Measurements from ENCODE around the gene CHST8.

DNA sequence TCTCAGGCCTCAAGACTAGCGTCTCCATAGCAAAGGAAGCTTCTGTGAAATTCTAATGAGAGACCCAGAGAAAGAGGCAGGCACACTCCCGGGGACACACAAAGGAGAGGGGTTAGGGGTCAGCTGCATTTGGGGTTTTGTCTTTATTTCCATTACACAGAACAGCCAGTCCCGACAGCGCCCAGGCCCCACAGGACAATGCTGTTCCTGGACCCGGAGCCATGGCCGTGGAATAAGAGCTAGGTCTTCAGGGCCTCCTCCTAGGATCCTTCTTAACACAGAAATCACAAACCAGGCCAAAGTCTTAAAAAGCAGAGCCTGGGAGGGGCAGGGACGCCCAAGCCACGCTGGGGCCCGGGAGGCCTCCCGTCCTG lies 197.7 kb downstream of the CHST8 start:
- TF ChIP-seq SREBF2 (IDR thresholded peaks at IDR 0.05) = no peak
- TF ChIP-seq MAZ (IDR thresholded peaks at IDR 0.05; ENCODE audit: borderline replicate concordance, low read depth, low read length) = no peak
- TF ChIP-seq JUN (IDR thresholded peaks at IDR 0.05) = no peak
- TF ChIP-seq, protein P1, sequence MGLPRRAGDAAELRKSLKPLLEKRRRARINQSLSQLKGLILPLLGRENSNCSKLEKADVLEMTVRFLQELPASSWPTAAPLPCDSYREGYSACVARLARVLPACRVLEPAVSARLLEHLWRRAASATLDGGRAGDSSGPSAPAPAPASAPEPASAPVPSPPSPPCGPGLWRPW (IDR thresholded peaks at IDR 0.05) = no peak
- TF ChIP-seq, protein P2, sequence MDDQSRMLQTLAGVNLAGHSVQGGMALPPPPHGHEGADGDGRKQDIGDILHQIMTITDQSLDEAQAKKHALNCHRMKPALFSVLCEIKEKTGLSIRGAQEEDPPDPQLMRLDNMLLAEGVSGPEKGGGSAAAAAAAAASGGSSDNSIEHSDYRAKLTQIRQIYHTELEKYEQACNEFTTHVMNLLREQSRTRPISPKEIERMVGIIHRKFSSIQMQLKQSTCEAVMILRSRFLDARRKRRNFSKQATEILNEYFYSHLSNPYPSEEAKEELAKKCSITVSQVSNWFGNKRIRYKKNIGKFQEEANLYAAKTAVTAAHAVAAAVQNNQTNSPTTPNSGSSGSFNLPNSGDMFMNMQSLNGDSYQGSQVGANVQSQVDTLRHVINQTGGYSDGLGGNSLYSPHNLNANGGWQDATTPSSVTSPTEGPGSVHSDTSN (IDR thresholded peaks at IDR 0.05) = no peak
- TF ChIP-seq ZC3H11A (IDR thresholded peaks at IDR 0.05) = no peak
- TF ChIP-seq RFX5 (IDR thresholded peaks at IDR 0.05) = no peak
- TF ChIP-seq, protein P3, sequence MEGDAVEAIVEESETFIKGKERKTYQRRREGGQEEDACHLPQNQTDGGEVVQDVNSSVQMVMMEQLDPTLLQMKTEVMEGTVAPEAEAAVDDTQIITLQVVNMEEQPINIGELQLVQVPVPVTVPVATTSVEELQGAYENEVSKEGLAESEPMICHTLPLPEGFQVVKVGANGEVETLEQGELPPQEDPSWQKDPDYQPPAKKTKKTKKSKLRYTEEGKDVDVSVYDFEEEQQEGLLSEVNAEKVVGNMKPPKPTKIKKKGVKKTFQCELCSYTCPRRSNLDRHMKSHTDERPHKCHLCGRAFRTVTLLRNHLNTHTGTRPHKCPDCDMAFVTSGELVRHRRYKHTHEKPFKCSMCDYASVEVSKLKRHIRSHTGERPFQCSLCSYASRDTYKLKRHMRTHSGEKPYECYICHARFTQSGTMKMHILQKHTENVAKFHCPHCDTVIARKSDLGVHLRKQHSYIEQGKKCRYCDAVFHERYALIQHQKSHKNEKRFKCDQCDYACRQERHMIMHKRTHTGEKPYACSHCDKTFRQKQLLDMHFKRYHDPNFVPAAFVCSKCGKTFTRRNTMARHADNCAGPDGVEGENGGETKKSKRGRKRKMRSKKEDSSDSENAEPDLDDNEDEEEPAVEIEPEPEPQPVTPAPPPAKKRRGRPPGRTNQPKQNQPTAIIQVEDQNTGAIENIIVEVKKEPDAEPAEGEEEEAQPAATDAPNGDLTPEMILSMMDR (IDR thresholded peaks at IDR 0.05) = no peak
- TF ChIP-seq, protein P4, sequence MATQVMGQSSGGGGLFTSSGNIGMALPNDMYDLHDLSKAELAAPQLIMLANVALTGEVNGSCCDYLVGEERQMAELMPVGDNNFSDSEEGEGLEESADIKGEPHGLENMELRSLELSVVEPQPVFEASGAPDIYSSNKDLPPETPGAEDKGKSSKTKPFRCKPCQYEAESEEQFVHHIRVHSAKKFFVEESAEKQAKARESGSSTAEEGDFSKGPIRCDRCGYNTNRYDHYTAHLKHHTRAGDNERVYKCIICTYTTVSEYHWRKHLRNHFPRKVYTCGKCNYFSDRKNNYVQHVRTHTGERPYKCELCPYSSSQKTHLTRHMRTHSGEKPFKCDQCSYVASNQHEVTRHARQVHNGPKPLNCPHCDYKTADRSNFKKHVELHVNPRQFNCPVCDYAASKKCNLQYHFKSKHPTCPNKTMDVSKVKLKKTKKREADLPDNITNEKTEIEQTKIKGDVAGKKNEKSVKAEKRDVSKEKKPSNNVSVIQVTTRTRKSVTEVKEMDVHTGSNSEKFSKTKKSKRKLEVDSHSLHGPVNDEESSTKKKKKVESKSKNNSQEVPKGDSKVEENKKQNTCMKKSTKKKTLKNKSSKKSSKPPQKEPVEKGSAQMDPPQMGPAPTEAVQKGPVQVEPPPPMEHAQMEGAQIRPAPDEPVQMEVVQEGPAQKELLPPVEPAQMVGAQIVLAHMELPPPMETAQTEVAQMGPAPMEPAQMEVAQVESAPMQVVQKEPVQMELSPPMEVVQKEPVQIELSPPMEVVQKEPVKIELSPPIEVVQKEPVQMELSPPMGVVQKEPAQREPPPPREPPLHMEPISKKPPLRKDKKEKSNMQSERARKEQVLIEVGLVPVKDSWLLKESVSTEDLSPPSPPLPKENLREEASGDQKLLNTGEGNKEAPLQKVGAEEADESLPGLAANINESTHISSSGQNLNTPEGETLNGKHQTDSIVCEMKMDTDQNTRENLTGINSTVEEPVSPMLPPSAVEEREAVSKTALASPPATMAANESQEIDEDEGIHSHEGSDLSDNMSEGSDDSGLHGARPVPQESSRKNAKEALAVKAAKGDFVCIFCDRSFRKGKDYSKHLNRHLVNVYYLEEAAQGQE (IDR thresholded peaks at IDR 0.05) = no peak
- no peak for TF ChIP-seq BHLHE40 (IDR thresholded peaks at IDR 0.05; ENCODE audit: low read depth, low read length)
- TF ChIP-seq EP300 (IDR thresholded peaks at IDR 0.05) = no peak
- no peak for TF ChIP-seq RNF2 (IDR thresholded peaks at IDR 0.05; ENCODE audit: borderline replicate concordance, low read depth)
